Activated CD4-positive, alpha-beta T cell treated with anti-CD3 and anti-CD28 coated beads, Interleukin-10, Interleukin-2, amounts not matched to agents 100 ng/mL and 50 ng/mL, durations not matched to agents 16 hours and 8 hours (primary cell): ENCODE results near the gene ZMYND11.
A peak's percentile ranks its signal among the peaks of the same experiment; 100 is the strongest.

Experiments
- DNase-seq: peaks from one replicate; pipeline ENCODE4 v3.0.0-alpha.2; 2020

ZMYND11 gene

DNA sequence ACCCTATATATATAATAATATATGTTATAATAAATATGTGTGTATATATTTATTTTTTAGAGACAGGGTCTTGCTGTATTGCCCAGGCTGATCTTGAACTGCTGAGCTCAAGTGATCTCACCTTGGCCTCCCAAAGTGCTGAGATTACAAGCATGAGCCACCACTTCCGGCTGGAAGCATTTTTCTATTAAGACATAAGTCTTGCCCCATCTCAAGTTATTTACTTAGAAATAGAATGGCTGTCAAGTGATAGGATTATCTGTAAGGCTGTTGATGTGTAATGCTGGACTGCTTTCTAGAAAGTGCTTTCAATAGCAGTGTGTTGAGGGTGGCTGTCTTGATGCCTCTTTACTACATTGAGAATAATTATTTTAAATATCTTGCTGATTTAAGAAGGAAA lies 65.2 kb downstream of the ZMYND11 start:
- DNase-seq: no peak

DNA sequence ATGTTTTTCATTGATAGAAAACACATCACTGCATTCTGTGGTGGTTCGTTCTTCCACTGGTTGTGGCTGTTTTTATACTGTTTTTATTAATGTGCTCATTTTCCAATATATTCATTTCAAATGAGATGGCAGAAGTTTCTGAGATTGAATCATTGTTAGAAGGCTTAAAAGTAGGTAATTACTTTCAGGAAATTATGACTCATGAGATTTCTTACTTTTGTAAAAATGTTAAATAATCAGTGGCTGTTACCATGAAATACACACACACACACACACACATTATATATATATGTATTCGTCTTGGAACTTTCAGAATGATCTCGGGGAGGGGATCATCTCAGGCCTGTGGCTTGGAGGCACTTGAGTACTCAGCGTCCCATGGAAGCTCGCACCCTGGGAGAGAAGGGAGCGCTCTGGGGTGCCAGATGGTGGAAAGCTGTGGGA lies 66.1 kb downstream of the ZMYND11 start:
- DNase-seq: peak; percentile 32

- no peak for DNase-seq
Observed at GRCh38 chr10:208616-209015, 73.4 kb downstream of the ZMYND11 start.

DNA sequence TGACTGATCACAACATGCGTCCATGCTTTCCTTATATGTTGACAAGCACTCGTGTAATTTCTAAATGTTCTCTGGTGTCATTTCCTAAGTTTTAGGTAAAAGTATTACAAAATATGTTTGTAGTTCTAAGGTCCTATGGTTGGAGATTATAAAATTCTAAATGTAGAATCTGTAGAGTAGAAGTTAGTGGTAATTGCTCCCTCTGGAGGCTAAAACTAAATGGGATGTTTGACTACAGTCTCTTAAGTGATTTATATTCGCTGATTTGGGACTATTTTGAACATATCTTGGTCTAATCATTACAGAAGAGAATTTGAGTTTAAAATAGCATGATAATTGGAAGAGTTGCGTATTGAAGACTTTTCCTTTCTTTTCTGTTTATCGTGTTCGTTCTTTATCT lies 74.1 kb downstream of the ZMYND11 start:
- no peak for DNase-seq

DNA sequence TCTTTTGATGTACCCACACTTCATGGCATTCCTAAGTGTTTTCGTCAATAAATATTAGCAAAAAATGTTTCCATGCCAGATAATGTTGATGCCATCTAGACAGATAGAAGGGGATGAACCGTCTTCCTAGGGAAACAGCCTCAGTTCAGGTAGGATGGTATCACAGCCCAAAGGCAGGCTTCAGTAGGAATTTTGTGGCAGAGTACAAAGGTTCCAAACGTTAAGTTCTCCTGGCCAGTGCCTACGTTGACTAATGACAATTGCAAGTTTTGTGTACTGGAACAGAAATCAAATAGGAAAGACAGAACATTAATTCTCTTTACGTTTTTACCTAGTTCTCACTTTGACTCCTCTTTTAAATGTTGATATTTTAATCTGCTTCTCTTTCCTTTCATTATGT lies 75.0 kb downstream of the ZMYND11 start:
- no peak for DNase-seq

DNA sequence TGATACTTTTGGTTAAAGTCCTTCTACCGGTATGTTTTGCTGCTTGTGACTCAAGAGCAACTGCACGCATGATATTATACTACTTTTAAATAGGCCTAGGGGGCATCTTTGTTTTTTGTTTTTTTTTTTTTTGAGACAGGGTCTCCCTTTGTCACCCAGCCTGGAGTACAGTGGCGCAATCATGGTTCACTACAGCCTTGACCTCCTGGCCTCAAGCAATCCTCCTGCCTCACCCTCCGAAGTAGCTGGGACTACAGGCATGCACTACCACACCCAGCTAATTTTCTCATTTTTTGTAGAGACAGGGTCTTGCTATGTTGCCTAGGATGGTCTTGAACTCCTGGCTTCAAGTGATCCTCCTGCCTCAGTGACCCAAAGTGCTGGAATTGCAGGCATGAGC lies 80.2 kb downstream of the ZMYND11 start:
- DNase-seq: no peak

DNA sequence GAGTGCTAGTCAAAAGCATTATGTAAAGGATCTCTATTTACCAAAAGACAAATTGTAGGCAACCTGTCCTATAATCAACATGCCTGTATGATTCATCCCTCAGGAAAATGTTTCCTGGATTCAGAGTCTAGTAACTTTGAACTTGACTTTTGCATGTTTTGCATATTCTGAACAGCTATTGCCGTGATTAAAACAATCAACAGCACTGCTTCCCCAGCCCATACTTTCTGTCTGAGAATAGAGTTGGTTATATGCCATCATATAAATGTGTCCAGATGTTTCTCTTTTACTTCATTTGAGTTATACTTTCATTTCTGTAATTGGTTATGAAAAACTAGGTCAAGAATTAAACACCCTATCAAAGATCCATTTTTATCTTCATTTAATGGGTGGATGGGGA lies 83.5 kb downstream of the ZMYND11 start:
- no peak for DNase-seq

DNA sequence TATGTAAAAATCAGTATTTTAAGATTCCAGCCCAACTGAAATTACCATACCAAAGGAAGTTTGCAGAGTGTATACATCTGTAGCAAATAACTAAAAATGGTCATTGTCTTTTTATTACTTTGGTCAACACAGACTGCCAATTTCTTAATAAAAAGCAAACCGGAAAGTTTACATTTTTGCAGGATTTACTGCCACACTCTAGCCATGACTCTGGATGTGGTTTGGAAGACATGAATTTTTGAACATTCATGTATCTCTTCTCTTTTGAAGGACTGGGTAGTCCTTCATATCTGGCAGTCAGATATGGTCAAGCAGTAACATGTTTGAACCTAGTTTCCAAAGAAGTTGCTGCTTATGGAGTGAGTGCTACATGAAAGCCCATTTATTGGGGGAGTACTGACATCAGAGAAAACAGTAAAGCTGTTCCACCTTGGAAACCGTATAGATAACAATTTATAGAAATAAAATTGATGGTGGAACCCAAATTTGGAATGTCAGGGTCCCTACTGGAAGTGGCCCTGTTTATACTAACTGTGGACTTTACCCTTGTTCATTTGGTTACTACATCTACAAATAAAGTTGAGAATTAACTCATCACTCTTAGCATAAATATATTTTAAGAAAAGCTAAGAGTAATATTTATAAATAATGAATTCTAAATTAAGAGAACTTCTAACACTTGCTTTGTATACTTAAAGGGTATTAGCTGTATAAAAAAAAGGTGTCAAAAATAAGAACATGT lies 84.6 kb downstream of the ZMYND11 start:
- DNase-seq: no peak

DNA sequence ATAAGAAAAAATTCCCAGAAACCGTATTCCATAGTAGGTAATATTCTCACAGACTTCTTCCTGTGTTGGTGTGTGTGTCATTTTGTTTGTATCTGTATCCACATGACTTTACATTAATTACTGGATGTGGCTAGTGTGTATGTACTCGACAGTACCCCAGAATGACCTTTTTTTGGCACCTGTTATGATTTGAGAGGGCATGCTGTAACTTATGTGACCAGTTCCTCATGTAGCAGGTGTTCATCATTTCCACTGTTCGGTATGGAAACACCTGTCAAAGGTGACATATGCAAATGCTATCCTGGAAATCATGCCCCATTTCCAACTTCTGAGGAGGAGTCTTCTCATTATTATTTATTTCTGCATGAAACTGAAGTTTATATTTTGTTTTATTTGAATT lies 89.3 kb downstream of the ZMYND11 start:
- no peak for DNase-seq

DNA sequence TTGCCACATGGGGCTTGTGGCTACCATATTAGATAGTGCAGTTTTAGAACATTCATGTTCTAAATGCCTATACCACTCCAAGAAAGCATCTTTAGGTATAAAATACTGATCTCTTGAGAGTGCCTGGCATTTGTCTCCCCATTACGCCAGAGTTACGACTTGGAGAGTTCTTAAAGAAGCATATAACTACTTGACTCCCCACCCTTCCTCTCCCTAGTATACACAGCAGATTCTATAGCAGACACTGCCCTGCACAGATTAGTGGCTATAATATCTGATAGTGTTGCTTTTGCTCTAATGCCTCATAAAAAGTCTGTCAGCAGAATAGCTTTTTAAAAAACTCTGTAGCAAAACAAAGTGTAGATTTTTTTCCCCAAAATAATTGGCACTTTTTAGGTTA lies 90.8 kb downstream of the ZMYND11 start:
- DNase-seq: no peak

DNA sequence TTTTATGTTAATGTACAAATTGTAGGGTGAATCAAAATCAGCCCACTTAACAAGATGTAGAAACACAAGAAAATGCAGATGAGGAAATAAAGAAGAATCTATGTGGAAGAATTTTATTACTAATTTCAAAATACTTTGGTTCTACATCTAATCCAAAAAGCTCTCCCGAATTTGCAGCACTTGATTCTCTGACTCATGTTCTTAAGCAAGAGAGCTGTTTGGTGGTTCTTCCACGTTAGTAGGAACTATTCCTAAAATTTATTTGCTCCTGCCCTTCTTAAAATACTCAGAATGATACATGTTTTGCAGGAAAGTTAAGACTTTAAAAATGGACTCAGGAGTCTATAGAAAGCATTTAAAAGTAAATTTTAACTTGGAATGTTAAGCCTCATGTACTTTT lies 91.8 kb downstream of the ZMYND11 start:
- DNase-seq: no peak

DNA sequence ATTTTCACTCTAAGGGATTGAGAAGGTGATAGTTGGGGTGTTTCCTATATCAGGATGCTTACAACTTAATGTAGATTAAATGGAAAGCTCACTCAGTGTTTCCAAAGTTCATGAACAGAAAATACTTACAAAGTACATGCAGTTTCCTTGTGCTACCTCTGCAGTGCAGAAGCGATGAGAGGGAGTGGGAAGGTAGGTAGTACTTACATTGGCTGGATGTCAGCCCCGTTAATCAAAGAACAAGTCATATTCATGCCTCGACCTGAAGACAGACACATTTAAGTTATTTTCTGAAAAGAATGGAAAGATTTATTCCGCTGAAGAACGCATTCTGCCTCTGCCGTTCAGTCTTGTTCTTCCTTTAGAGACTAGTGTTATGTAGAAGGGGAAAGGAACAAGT lies 93.1 kb downstream of the ZMYND11 start:
- DNase-seq: no peak

- peak; percentile 14 for DNase-seq
Observed at GRCh38 chr10:230758-231157, 95.5 kb downstream of the ZMYND11 start.

- DNase-seq: no peak
Observed at GRCh38 chr10:232061-232460, 96.8 kb downstream of the ZMYND11 start.

GRCh38 chr10:232878-233277 lies 97.6 kb downstream of the ZMYND11 start:
- no peak for DNase-seq

- DNase-seq: no peak
Observed at GRCh38 chr10:234708-235406, 99.6 kb downstream of the ZMYND11 start.

DNA sequence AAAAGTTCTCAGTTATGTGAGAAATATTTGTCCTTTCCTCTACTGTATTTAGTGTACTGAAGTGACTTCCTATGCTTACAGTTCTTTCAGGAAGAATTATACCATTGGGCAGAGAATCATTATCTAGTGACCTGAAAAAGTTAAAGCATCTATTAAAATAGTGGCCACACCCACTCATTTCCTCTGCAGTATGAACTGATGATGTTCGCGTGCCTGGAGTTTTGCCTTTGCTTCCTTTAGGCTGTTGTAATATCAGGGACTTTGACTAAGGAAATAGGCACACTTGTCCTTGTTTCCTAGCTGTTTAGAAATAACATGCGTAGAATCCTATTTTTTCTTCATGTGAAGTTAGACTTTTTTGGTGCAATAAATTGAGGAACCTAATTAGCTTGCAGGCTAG lies 100.7 kb downstream of the ZMYND11 start:
- no peak for DNase-seq

GRCh38 chr10:239109-239508 lies 103.9 kb downstream of the ZMYND11 start:
- no peak for DNase-seq

DNA sequence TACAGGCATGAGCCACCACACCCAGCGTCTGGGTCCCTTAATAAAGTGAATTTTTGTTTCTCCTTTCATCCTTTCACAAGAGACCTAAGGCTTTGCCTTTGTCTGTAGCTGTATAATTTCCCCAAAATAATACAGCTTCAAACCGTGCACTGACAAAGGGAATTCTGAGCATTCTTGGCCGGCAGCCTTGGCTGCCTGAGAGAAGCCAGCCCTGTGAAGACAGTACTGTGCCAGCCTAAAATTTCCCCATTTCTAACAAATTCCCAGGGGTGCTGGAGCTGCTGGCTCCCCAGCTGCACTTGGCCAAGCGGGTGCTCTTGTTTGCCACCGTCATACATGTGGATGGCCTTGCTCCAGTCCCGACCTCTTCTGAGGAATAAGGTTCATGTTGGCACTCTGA lies 106.2 kb downstream of the ZMYND11 start:
- DNase-seq: no peak

GRCh38 chr10:241966-242643 lies 106.8 kb downstream of the ZMYND11 start:
- DNase-seq: no peak

DNA sequence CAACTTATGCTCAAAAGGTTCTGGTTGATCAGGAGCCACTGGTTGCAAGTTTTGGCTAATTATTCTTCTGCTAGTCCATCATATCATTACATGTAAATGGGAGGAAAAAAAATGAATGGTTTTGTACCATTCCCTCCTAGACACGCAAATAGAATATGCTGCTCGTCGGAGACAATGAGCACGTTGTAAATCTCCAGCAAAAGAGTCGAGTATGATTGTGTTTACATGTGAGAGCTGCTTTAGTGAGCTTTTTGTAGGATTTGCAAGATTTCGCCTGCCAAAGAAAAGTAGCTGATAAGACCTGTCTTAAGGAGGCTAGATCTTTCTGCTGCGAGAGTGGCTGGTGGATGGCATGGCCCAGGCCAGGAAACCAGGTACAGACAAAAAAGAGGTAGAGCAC lies 109.0 kb downstream of the ZMYND11 start:
- DNase-seq: no peak

DNA sequence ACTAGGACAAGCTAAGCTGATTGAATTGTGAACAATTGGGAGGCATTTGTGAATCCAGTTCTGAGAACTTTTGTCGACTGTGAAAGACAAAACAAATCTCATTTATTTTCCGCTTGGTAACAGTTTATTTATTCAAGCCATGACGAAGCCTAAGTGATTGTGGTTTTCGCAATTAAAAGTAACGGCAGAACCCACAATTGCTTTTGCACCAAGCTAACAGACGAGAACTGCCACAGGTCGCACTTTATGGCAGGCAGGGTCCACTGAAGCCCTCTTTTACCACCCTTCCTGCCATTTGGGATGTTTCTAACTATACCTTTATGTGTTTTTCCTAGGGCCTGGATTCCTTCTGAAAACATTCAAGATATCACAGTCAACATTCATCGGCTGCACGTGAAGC lies 111.2 kb downstream of the ZMYND11 start:
- DNase-seq: no peak

- no peak for DNase-seq
Observed at GRCh38 chr10:247480-247879, 112.2 kb downstream of the ZMYND11 start.

- DNase-seq: no peak
Observed at GRCh38 chr10:248307-248706, 113.1 kb downstream of the ZMYND11 start.
